Ammon's horn (tissue), 1 donor: ENCODE data around the gene CFAP69.

Experiments used
- DNase-seq: peaks from one replicate; pipeline ENCODE4 v3.0.0-alpha.2; 2016; ENCODE audit warnings: low spot score

CFAP69 gene

GRCh38 chr7:90244909-90245851, at the start of gene CFAP69:
CFAP69 (plus strand) TSS chr7:90245174; CDS start chr7:90245425, 251 bp downstream.
- peak; percentile 87 for DNase-seq

- DNase-seq, result no peak
Observed at GRCh38 chr7:90201500-90202195, 43.3 kb upstream of the CFAP69 start.

- no peak for DNase-seq
Observed at GRCh38 chr7:90207956-90208355, 37.0 kb upstream of the CFAP69 start.

GRCh38 chr7:90209776-90210175, 35.2 kb upstream of the CFAP69 start:
- DNase-seq, result no peak

GRCh38 chr7:90210475-90210874, 34.5 kb upstream of the CFAP69 start:
- DNase-seq, result no peak

GRCh38 chr7:90210981-90211380, 34.0 kb upstream of the CFAP69 start:
- DNase-seq, result no peak

GRCh38 chr7:90211391-90212148, 33.4 kb upstream of the CFAP69 start, which contains the start of gene STEAP2:
STEAP2 (plus strand) TSS chr7:90211740; CDS start chr7:90225083, 13,343 bp downstream.
- DNase-seq, result peak; percentile 85

GRCh38 chr7:90212149-90212495, 32.9 kb upstream of the CFAP69 start:
- DNase-seq, result peak; percentile 9

- DNase-seq, result no peak
Observed at GRCh38 chr7:90213521-90213920, 31.5 kb upstream of the CFAP69 start.

GRCh38 chr7:90216080-90216674, 28.8 kb upstream of the CFAP69 start:
- no peak for DNase-seq

GRCh38 chr7:90216771-90217170, 28.2 kb upstream of the CFAP69 start:
- DNase-seq, result no peak

GRCh38 chr7:90222390-90222789, 22.6 kb upstream of the CFAP69 start:
- DNase-seq, result no peak

GRCh38 chr7:90222811-90223725, 21.9 kb upstream of the CFAP69 start:
- DNase-seq, result no peak

- DNase-seq, result no peak
Observed at GRCh38 chr7:90224195-90224594, 20.8 kb upstream of the CFAP69 start.

- no peak for DNase-seq
Observed at GRCh38 chr7:90225181-90225580, 19.8 kb upstream of the CFAP69 start.

- DNase-seq, result no peak
Observed at GRCh38 chr7:90225601-90226000, 19.4 kb upstream of the CFAP69 start.

- no peak for DNase-seq
Observed at GRCh38 chr7:90227259-90227658, 17.7 kb upstream of the CFAP69 start.

GRCh38 chr7:90229682-90230081, 15.3 kb upstream of the CFAP69 start:
- DNase-seq, result no peak

GRCh38 chr7:90230834-90231233, 14.1 kb upstream of the CFAP69 start:
- no peak for DNase-seq

GRCh38 chr7:90231304-90231703, 13.7 kb upstream of the CFAP69 start:
- no peak for DNase-seq

GRCh38 chr7:90232430-90232829, 12.5 kb upstream of the CFAP69 start:
- no peak for DNase-seq
